ENCODE results near the gene SCFD1. TPM values are rescaled to one million over a fixed set of nuclear protein-coding genes. Genes with fewer than 3 reads are reported as not detected.
"Not testable (repeated sequence)": the region's sequence is repeated elsewhere in the genome, so short reads cannot be mapped to it uniquely, and the experiment has no call there.

The SCFD1 gene
- total and polyA plus RNA-seq, 8 donors, result 47.0 to 71.5 (median 55.4) TPM

GRCh38 chr14:30681752-30682355 lies 59.7 kb downstream of the SCFD1 start:
- Histone ChIP-seq H3K36me3 (peaks cover 0 to 4% (median 0%) of the 10 kb centered on the region in 3 donors), H3K27me3 (no peaks in the 10 kb centered on the region), H3K4me3 (no peak overlapping the region), H3K4me1 (no peaks in the 10 kb centered on the region), H3K9me3 (no peaks in the 10 kb centered on the region), H3K27ac (no peak overlapping the region)
- intact Hi-C loops (cut with DNase I), result no loop called here
- WGBS, 2 donors, result 88 to 93% methylated on average over 2 of the region's 2 CpGs
- DNase-seq (no peak), ATAC-seq (no peak), FAIRE-seq (no peak)
- no peak for TF ChIP-seq CTCF (IDR thresholded peaks at IDR 0.05)

- H3K9me3 ChIP-seq; intact Hi-C loops (cut with DNase I); H3K27me3 ChIP-seq; FAIRE-seq; H3K4me1 ChIP-seq: not testable (repeated sequence)
- Histone ChIP-seq H3K27ac (peak overlapping the region in 2 of 4 donors; percentile 33 to 53), H3K4me3 (peak overlapping the region in 1 of 4 donors; percentile 2), H3K36me3 (peaks cover 0 to 12% (median 0%) of the 10 kb centered on the region in 3 donors)
- WGBS, 2 donors, result 44 to 61% methylated on average over 15 to 23 of the region's 28 CpGs
- DNase-seq (peak in 3 of 6 donors; percentile 15 to 36 (median 20)), ATAC-seq (peak in 2 of 4 donors; percentile 32 to 47)
- peak in 1 of 4 donors; percentile 17 for TF ChIP-seq CTCF (IDR thresholded peaks at IDR 0.05)
These were observed 68.6 kb downstream of the SCFD1 start for GRCh38 chr14:30690487-30691355.

- no peak for ATAC-seq
- peaks cover 0 to 6% (median 0%) of the 10 kb centered on the region in 3 donors for H3K4me1 ChIP-seq
- H3K9me3 ChIP-seq, result no peaks in the 10 kb centered on the region
- intact Hi-C loops (cut with DNase I), result no loop called here
- H3K27ac ChIP-seq, result no peak overlapping the region
- no peaks in the 10 kb centered on the region for H3K27me3 ChIP-seq
- TF ChIP-seq CTCF (IDR thresholded peaks at IDR 0.05), result no peak
- H3K4me3 ChIP-seq, result no peak overlapping the region
- DNase-seq, result no peak
- H3K36me3 ChIP-seq, result peaks cover 0 to 13% (median 0%) of the 10 kb centered on the region in 3 donors
- 90 to 97% methylated on average over 5 of the region's 5 CpGs for WGBS, 2 donors
- no peak for FAIRE-seq
These were observed 69.8 kb downstream of the SCFD1 start for GRCh38 chr14:30691751-30692398.

GRCh38 chr14:30692669-30693068 lies 70.5 kb downstream of the SCFD1 start:
- no peak for ATAC-seq
- Histone ChIP-seq H3K36me3 (peaks cover 0 to 13% (median 0%) of the 10 kb centered on the region in 3 donors), H3K27me3 (no peaks in the 10 kb centered on the region), H3K27ac (no peak overlapping the region), H3K4me3 (no peak overlapping the region), H3K4me1 (peaks cover 0 to 6% (median 0%) of the 10 kb centered on the region in 3 donors), H3K9me3 (no peaks in the 10 kb centered on the region)
- DNase-seq, result no peak
- TF ChIP-seq CTCF (IDR thresholded peaks at IDR 0.05), result no peak
- FAIRE-seq, result no peak
- intact Hi-C loops (cut with DNase I), result no loop called here
- 80 to 93% methylated on average over 1 of the region's 1 CpG for WGBS, 2 donors
